ENCODE measurements around the gene EGLN1.
"Not testable (repeated sequence)": the region's sequence is repeated elsewhere in the genome, so short reads cannot be mapped to it uniquely, and the experiment has no call there.

The EGLN1 gene

GRCh38 chr1:231421971-231422797 lies at the start of gene EGLN1:
Gene EGLN1 (minus strand): TSS chr1:231422287. CDS start chr1:231421888, 399 bp downstream.
- peak; percentile 88 for DNase-seq (ENCODE audit: low read depth)

GRCh38 chr1:231471500-231471899 lies 49.4 kb upstream of the EGLN1 start:
- not testable (repeated sequence) for DNase-seq (ENCODE audit: low read depth)

DNA sequence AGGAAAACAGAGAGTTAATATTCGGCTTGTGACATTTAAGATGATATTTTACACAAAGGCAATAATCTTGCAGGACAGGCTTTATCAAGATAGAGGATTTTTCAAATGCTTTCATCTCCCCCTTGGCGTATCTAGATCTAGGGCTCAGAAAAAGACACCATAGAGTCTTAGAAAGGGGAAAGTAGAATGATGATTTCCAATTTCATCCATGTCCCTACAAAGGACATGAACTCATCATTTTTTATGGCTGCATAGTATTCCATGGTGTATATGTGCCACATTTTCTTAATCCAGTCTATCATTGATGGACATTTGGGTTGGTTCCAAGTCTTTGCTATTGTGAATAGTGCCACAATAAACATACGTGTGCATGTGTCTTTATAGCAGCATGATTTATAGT lies 48.9 kb upstream of the EGLN1 start:
- DNase-seq (ENCODE audit: low read depth): not testable (repeated sequence)

DNA sequence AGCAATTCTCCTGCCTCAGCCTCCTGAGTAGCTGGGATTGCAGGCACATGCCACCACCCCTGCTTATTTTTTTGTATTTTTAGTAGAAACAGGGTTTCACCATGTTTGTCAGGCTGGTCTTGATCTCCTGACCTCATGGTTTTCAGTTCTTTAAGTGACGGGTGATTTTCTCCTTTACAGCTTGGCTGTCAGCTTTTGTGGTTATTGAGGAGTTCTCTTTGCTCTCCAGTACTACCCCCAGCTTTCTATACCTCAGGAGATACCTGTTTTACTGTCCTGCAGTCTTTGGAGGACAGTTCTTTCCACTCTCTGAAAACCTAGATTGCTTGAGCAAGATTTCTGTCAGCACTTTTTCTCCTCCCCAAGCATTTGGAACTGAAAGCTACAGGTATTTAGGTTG lies 45.9 kb upstream of the EGLN1 start:
- no peak for DNase-seq (ENCODE audit: low read depth)

DNA sequence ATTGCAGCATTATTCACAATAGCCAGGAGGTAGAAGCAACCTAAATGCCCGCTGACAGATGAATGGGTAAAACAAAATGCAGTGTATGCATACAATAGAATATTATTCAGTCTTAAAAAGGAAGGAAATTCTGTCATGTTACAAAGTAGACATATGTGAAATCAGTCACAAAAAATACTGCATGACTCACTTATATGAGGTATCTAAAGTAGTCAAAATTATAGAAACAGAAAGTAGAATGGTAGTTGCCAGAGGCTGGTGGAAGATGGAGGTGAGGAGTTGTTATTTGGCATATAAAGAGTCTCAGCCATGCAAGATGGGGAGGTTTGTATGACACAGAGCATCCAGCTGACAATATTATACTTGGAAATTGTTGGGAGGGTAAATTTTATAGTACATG lies 43.0 kb upstream of the EGLN1 start:
- no peak for DNase-seq (ENCODE audit: low read depth)

GRCh38 chr1:231463541-231463940 lies 41.5 kb upstream of the EGLN1 start:
- no peak for DNase-seq (ENCODE audit: low read depth)

DNA sequence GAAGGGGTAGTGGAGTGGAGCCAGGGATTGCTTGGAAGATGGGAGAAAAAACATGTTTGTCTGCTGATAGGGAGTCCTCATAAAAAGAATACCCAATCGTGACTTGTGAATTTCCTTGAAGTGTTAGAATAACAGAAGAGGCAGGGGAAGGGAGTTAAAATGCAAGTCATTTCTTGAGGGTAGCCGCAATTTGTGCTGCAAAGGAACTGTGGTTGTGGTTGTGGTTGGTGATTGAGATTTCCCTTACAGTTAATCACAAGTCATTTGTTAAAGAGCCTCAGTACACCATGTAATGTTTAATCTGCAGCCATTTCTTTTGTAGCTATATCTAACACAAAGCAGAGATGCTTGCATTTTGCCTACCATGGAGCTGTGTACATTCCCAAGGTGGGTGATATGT lies 38.5 kb upstream of the EGLN1 start:
- DNase-seq (ENCODE audit: low read depth): peak; percentile 20

- not testable (repeated sequence) for DNase-seq (ENCODE audit: low read depth)
Observed at GRCh38 chr1:231459438-231459837, 37.4 kb upstream of the EGLN1 start.

- DNase-seq (ENCODE audit: low read depth): not testable (repeated sequence)
Observed at GRCh38 chr1:231457956-231458355, 35.9 kb upstream of the EGLN1 start.

GRCh38 chr1:231454133-231454532 lies 32.0 kb upstream of the EGLN1 start:
- not testable (repeated sequence) for DNase-seq (ENCODE audit: low read depth)

DNA sequence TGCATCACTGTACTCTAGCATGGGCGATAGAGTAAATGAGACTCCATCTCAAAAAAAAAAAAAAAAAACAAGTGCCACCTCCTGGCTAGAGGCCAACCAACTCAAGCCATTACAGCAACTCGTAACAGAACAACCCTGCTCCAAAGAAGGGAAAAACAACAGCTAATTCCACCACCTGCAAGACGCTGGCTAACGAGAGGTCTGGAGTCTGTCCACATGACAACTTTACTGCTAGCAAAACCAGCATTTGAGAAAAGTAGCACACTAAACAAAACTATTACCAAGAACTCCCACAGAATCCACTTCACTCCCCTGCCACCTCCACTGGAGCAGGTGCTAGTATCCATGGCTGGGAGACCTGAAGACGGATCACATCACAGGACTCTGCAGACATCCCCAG lies 24.1 kb upstream of the EGLN1 start:
- no peak for DNase-seq (ENCODE audit: low read depth)

DNA sequence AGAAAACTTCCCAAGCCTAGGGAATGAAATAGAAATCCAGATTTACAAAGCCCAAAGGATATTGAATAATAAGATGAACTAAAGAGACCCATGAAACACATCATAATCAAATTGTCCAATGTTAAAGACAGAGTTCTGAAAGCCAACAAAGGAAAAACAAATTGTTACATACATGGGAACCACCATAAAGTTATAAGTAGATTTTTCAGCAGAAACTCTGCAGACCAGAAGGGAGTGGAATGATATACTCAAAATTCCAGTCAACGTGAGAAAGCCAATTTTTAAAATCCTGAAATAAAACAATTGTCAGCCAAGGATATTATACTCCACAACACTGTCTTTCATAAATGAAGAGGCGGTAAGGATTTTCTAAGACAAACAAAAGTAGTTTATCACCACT lies 22.0 kb upstream of the EGLN1 start:
- DNase-seq (ENCODE audit: low read depth): no peak

- no peak for DNase-seq (ENCODE audit: low read depth)
Observed at GRCh38 chr1:231443363-231443762, 21.3 kb upstream of the EGLN1 start.

- DNase-seq (ENCODE audit: low read depth): peak; percentile 27
Observed at GRCh38 chr1:231442735-231443134, 20.6 kb upstream of the EGLN1 start.

DNA sequence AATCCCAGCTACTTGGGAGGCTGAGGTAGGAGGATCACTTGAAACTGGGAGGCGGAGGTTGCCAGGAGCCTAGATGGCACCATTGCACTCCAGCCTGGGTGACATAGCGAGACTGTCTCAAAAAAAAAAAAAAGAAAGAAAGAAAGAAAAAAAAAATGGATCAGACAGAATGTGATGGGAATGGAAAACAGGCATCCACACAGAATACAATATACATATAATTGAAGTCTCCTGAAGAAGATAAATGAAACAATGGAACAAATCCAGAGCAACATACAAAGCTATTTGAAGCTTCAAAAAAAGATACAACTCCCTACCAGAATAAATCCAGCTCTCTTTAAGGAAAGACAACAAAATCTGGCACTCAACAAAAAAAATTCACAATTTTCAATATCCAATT lies 10.9 kb upstream of the EGLN1 start:
- no peak for DNase-seq (ENCODE audit: low read depth)

DNA sequence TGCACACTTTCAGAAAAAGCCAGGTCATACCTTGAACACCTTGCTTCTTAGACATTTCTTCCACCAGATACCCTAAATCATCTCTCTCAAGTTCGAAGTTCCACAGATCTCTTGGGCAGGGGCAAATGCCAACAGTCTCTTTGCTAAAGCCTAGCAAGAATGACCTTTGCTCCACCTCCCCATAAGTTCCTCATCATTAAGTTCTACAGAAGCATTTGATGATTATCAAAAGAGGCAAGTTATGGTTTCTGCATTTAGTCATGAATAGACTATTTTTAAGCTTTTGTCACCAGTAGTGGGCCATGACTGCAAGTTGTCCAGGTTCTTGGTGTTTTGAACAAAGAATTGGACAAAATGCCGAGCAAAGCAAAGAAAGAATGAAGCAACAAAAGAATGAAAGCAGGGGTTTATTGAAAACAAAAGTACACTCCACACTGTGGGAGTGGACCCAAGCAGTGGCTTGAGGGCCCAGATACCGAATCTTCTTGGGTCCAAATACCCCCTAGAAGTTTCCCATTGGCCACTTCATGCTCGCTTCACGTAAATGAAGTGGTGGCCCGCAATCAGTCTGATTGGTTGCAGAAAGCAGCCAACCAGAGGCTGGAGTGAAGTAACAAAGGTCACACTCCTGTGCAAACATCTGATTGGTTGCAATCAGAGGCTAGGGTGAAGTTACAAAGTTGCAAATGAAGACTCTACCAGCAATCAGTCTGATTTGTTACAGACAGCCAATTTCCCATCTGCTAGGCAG lies 9.8 kb upstream of the EGLN1 start:
- DNase-seq (ENCODE audit: low read depth): no peak

DNA sequence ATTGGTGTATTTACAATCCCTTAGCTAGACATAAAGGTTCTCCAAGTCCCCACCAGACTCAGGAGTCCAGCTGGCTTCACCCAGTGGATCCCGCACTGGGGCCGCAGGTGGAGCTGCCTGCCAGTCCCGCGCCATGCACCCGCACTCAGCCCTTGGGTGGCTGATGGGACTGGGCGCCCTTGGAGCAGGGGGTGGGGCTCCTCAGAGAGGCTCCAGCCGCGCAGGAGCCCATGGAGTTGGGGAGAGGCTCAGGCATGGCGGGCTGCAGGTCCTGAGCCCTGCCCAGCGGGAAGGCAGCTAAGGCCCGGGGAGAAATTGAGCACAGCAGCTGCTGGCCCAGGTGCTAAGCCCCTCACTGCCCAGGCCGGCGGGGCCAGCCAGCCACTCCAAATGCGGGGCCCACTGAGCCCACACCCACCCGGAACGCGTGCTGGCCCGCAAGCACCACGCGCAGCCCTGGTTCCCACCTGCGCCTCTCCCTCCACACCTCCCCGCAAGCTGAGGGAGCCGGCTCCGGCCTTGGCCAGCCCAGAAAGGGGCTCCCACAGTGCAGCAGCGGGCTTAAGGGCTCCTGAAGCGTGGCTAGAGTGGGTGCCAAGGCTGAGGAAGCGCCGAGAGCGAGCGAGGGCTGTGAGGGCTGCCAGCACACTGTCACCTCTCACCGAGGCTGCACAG lies 8.7 kb upstream of the EGLN1 start:
- DNase-seq (ENCODE audit: low read depth): not testable (repeated sequence)

- DNase-seq (ENCODE audit: low read depth): no peak
Observed at GRCh38 chr1:231428377-231428776, 6.3 kb upstream of the EGLN1 start.

DNA sequence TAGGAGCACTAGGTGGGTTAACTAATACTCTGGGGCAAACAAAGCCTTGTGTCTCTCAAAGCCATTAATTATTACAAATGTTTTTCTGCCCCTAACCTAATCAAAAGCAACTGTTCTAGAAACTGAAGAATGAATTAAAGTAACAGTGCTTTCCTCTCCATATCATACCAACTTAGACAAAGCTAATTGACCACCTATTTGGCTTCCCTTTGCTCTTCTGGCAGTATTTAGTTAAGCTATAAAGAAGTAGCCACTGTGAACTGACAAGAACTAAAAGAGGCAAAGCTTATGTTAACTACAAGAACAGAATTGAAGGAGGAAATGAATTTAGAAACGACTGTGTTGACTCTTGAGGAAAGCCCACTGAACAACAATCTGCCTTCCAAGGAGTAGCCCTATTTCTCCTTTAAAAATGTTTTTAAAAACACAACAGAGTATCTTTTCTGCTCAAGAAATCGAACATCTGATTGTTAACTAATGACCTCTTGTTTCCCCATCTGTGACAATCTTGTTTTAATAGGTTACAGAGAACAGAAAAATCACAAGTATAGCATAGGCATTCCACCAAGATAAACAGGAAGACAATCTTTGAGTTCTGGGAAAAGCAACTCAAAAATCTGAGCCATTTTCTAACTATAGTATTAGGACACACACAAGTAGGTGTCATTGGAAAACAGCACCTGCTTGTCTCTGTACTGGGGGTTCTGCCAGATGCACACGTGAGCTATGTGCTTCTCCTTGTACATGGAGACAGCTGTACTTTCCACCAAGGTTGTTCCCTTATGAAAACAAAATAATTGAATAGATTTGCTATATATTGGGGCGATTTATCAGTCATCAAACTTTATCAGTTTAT lies 3.1 kb upstream of the EGLN1 start:
- DNase-seq (ENCODE audit: low read depth): no peak

- no peak for DNase-seq (ENCODE audit: low read depth)
Observed at GRCh38 chr1:231423648-231424047, 1.6 kb upstream of the EGLN1 start.

DNA sequence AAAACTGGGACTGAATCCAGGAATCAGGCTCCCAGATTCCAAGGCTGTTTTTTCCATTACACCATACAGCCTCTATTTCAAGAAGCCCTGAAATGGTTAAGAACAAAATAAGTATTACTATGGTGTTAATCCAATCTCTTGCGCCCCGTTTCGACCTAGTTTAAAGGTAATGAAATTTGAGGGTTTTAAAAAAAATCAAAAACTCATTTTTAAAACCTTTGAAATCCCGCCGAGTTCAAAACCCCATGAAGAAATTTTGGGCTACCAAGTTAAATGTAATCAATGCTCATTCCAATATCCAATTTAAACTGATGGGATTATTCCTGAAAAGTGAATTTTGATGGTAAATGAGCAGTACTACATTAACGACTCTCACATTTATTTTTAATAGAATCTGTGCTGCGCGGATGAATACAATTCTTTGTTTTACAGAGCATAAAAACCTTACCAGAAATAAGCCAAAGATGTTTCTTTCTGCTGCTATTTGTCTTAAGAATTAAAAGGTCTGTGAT lies 767 bp upstream of the EGLN1 start:
- DNase-seq (ENCODE audit: low read depth): no peak

DNA sequence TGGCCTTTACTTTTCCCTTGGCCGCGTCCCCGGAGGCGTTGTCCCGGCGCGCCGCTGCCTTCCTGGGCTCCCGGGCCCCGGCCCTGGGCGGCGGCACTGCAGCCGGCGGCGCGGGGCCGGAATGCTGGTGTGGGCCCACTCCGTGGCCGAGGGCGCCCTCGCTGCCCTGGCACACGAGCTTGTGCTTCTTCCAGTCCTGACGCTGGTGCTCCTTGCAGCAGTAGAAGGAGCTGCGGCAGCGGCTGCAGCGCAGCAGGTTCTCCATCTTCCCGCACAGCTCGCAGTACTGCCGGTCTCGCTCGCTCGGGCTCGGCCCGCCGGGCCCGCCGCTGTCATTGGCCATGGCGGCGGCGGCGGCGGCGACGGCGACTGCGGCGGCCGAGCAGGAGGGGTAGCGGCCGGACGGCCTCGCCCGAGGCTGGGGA lies 529 bp downstream of the EGLN1 start:
- peak; percentile 65 for DNase-seq (ENCODE audit: low read depth)
